ENCODE data around the gene SOX11. TPM values are rescaled to one million over a fixed set of nuclear protein-coding genes. Genes with fewer than 3 reads are reported as not detected.

The SOX11 gene
- total RNA-seq, 2 experiments from 2014 or later: not detected

GRCh38 chr2:5722236-5722635, 30.1 kb downstream of the SOX11 start:
- no peaks in the 10 kb centered on the region for H3K4me1 Mint-ChIP-seq

GRCh38 chr2:5723791-5724735, 31.9 kb downstream of the SOX11 start:
- Mint-ChIP-seq H3K4me3 (no peak overlapping the region), H3K27me3 (peaks cover 7% of the 10 kb centered on the region), H3K9me3 (peaks cover 2% of the 10 kb centered on the region), H3K36me3 (no peaks in the 10 kb centered on the region), H3K27ac (no peak overlapping the region), H3K4me1 (no peaks in the 10 kb centered on the region)
- ATAC-seq (ENCODE audit: low read depth) (no peak), DNase-seq (no peak)
- POLR2A ChIA-PET: no interaction called here

More at GRCh38 chr2:5722236-5722635, 30.1 kb downstream of the SOX11 start:
- no peak for ATAC-seq (ENCODE audit: low read depth)
- POLR2A ChIA-PET: no interaction called here
- H3K36me3 Mint-ChIP-seq: no peaks in the 10 kb centered on the region
- peaks cover 6% of the 10 kb centered on the region for H3K27me3 Mint-ChIP-seq
- no peak overlapping the region for H3K4me3 Mint-ChIP-seq
- no peak overlapping the region for H3K27ac Mint-ChIP-seq
- DNase-seq: no peak
- H3K9me3 Mint-ChIP-seq: peaks cover 2% of the 10 kb centered on the region

- H3K4me1 Mint-ChIP-seq: no peaks in the 10 kb centered on the region
- H3K27me3 Mint-ChIP-seq: peaks cover 8% of the 10 kb centered on the region
- no peak overlapping the region for H3K27ac Mint-ChIP-seq
- H3K9me3 Mint-ChIP-seq: peaks cover 2% of the 10 kb centered on the region
- no peak for DNase-seq
- POLR2A ChIA-PET: no interaction called here
- no peak for ATAC-seq (ENCODE audit: low read depth)
- H3K4me3 Mint-ChIP-seq: no peak overlapping the region
- H3K36me3 Mint-ChIP-seq: no peaks in the 10 kb centered on the region
Measured at GRCh38 chr2:5725072-5725471, 32.9 kb downstream of the SOX11 start.

DNA sequence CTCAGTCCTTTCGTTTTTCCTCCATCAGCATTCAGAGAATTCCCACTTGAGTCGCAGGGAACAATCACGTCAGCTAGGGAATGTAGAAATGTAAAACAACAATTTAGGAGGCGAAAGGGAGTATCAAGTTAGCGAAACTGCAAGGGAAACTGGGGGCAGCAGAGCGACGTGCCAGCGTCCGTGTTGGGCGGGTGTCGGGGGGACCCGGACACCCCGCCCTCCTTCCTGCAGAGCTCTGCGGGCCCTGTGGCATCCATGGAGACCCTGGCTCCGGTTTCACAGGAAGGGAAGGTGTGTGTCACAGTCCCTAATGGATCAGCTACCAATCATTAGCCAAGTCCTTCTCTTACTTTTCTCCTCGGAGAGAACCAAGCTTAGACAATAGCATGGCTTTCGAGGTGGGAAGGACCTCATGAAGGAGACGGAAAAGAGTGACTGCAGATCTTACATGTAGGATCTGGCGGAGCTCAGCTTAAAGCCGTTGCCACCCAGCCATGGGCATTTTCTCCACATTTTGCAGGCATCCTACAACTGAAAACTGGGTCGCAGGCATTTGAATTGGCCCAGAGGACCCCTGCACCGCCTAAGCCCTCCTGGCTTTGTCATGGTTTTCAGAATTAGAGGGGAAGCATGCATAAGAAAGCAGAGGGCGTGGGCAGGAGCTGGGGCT, 33.7 kb downstream of the SOX11 start:
- DNase-seq: no peak
- Mint-ChIP-seq H3K4me1 (no peaks in the 10 kb centered on the region), H3K9me3 (no peaks in the 10 kb centered on the region), H3K36me3 (no peaks in the 10 kb centered on the region), H3K27me3 (peaks cover 8% of the 10 kb centered on the region), H3K27ac (no peak overlapping the region), H3K4me3 (peak overlapping the region; percentile 22)
- no peak for ATAC-seq (ENCODE audit: low read depth)
- POLR2A ChIA-PET: no interaction called here

DNA sequence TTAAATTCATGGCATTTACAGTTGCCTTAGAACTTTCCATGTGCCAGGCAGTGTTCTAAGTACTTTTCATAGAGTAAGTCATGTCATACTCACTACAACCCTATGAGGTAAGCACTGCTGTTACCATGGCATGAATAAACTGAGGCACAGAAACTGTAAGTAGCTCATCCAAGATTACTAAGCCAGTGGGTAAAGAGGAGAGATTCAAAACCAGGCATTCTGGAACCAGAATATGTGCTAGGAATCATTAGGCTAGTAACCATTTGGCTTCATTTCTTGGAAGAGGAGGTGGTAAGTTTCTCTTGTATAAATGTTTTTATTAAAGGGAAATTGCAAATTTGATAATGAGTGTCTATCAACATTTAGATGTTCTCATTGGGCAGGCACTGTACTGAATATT, 35.1 kb downstream of the SOX11 start:
- POLR2A ChIA-PET: no interaction called here
- no peak overlapping the region for H3K27ac Mint-ChIP-seq
- H3K27me3 Mint-ChIP-seq: peaks cover 8% of the 10 kb centered on the region
- no peaks in the 10 kb centered on the region for H3K4me1 Mint-ChIP-seq
- no peak overlapping the region for H3K4me3 Mint-ChIP-seq
- ATAC-seq (ENCODE audit: low read depth) (no peak), DNase-seq (no peak)
- no peaks in the 10 kb centered on the region for H3K36me3 Mint-ChIP-seq
- H3K9me3 Mint-ChIP-seq: no peaks in the 10 kb centered on the region

DNA sequence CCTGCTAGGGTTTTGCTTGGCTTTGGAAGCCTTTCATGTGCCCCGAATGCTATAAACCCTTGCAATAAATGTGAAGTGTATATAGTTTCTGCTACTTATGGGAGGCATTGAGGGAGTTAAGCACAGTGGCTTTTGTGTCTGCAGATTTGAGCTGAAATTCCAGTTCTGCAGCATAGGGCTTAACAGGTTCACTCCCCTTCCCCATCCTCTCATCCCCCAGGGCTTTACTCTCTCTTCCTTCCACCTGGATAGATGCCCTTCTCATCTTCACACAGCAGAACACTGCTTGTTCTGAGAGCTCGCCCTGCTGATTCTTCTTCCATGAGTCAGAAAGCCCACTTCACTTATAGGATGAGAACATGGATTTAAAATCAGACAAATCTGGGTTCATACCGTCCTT, 37.2 kb downstream of the SOX11 start:
- Mint-ChIP-seq H3K4me1 (no peaks in the 10 kb centered on the region), H3K9me3 (no peaks in the 10 kb centered on the region), H3K36me3 (no peaks in the 10 kb centered on the region), H3K27ac (no peak overlapping the region), H3K4me3 (no peak overlapping the region), H3K27me3 (peaks cover 8% of the 10 kb centered on the region)
- no peak for DNase-seq
- POLR2A ChIA-PET: no interaction called here
- no peak for ATAC-seq (ENCODE audit: low read depth)

DNA sequence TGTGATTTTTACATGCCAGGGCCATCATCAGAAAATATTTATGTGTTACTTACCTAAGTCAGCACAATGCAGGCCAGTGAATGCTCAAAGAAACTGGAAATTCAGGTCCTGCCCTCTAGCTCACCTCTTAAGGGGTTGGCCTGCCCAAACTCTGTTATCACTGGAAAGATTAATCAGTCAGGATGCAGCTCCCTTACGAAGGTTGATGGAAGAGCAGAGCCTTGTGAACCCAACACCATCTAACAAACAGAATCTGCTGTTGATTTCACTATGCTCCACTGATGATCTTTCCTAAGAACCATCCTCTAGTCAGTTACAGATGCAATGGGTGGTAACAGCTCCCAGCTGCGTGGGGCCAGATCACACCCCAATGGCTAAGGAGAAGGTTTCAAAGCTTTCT, 38.2 kb downstream of the SOX11 start:
- peaks cover 8% of the 10 kb centered on the region for H3K27me3 Mint-ChIP-seq
- POLR2A ChIA-PET: no interaction called here

GRCh38 chr2:5734859-5735520, 42.8 kb downstream of the SOX11 start:
- ATAC-seq (ENCODE audit: low read depth) (no peak), DNase-seq (no peak)
- POLR2A ChIA-PET: no interaction called here
- Mint-ChIP-seq H3K4me1 (no peaks in the 10 kb centered on the region), H3K36me3 (no peaks in the 10 kb centered on the region), H3K9me3 (peaks cover 1% of the 10 kb centered on the region), H3K27ac (no peak overlapping the region), H3K4me3 (no peak overlapping the region), H3K27me3 (no peaks in the 10 kb centered on the region)

More for the DNA sequence above, 38.2 kb downstream of the SOX11 start:
- Mint-ChIP-seq H3K36me3 (no peaks in the 10 kb centered on the region), H3K27ac (no peak overlapping the region), H3K4me3 (no peak overlapping the region), H3K4me1 (no peaks in the 10 kb centered on the region), H3K9me3 (no peaks in the 10 kb centered on the region)
- no peak for ATAC-seq (ENCODE audit: low read depth)
- no peak for DNase-seq

DNA sequence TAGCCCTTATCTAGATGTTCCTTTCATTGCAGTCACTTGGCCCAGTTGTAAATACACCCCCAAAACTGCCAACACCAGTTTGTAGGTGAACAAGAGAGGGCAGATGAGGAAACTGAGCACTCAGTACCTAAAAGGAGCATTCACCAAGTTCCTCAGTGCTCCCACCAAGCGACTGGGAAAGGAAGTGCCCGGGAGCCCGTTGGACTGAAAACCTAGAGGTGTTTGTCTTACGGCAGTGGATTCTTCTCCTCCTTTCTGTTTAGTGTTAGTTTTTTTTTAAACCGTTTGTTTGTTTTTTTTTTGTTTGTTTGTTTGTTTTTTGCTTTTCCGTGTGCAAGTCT, 43.3 kb downstream of the SOX11 start:
- no peaks in the 10 kb centered on the region for H3K36me3 Mint-ChIP-seq
- DNase-seq: no peak
- no peak overlapping the region for H3K4me3 Mint-ChIP-seq
- peaks cover 1% of the 10 kb centered on the region for H3K9me3 Mint-ChIP-seq
- no peak overlapping the region for H3K27ac Mint-ChIP-seq
- ATAC-seq (ENCODE audit: low read depth): no peak
- no peaks in the 10 kb centered on the region for H3K27me3 Mint-ChIP-seq
- POLR2A ChIA-PET: no interaction called here
- no peaks in the 10 kb centered on the region for H3K4me1 Mint-ChIP-seq

GRCh38 chr2:5736050-5736449, 43.9 kb downstream of the SOX11 start:
- no peak overlapping the region for H3K4me3 Mint-ChIP-seq
- H3K27me3 Mint-ChIP-seq: no peaks in the 10 kb centered on the region

GRCh38 chr2:5736886-5737285, 44.7 kb downstream of the SOX11 start:
- POLR2A ChIA-PET: no interaction called here
- no peaks in the 10 kb centered on the region for H3K27me3 Mint-ChIP-seq
- no peak for ATAC-seq (ENCODE audit: low read depth)

More at GRCh38 chr2:5736050-5736449, 43.9 kb downstream of the SOX11 start:
- Mint-ChIP-seq H3K36me3 (no peaks in the 10 kb centered on the region), H3K27ac (no peak overlapping the region), H3K9me3 (peaks cover 1% of the 10 kb centered on the region), H3K4me1 (no peaks in the 10 kb centered on the region)
- ATAC-seq (ENCODE audit: low read depth) (no peak), DNase-seq (no peak)
- POLR2A ChIA-PET: no interaction called here

GRCh38 chr2:5740053-5740452, 47.9 kb downstream of the SOX11 start:
- POLR2A ChIA-PET: no interaction called here
- no peaks in the 10 kb centered on the region for H3K36me3 Mint-ChIP-seq
- H3K4me3 Mint-ChIP-seq: no peak overlapping the region
- H3K27ac Mint-ChIP-seq: no peak overlapping the region
- no peaks in the 10 kb centered on the region for H3K4me1 Mint-ChIP-seq
- peaks cover 1% of the 10 kb centered on the region for H3K9me3 Mint-ChIP-seq
- no peaks in the 10 kb centered on the region for H3K27me3 Mint-ChIP-seq
- DNase-seq (no peak), ATAC-seq (ENCODE audit: low read depth) (no peak)

More at GRCh38 chr2:5736886-5737285, 44.7 kb downstream of the SOX11 start:
- H3K4me3 Mint-ChIP-seq: no peak overlapping the region
- no peak overlapping the region for H3K27ac Mint-ChIP-seq
- no peaks in the 10 kb centered on the region for H3K4me1 Mint-ChIP-seq
- H3K36me3 Mint-ChIP-seq: no peaks in the 10 kb centered on the region
- no peak for DNase-seq
- H3K9me3 Mint-ChIP-seq: peaks cover 1% of the 10 kb centered on the region

DNA sequence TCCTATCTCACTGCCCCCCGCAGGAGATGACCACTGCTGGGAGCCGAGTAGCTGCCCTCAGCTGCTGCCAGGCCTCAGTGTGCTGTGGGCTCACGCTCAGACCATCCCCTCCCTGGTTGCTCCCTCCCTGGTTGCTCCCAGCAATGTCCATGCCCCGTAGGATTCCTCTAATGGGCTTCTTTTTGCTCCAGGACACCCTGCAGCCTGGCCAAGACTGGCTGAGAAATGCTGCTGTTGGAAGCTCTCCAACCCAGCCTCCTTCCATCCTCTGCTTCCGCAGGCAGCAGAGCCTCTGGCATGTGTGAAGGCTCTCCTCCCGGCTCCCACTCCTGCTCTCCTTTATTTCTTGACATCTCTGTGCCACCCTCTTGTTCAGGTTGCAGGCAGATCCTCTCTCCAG, 48.6 kb downstream of the SOX11 start:
- ATAC-seq (ENCODE audit: low read depth) (no peak), DNase-seq (no peak)
- POLR2A ChIA-PET: no interaction called here
- Mint-ChIP-seq H3K27me3 (no peaks in the 10 kb centered on the region), H3K4me1 (no peaks in the 10 kb centered on the region), H3K27ac (no peak overlapping the region), H3K9me3 (no peaks in the 10 kb centered on the region), H3K36me3 (no peaks in the 10 kb centered on the region), H3K4me3 (no peak overlapping the region)

- POLR2A ChIA-PET: no interaction called here
Measured at GRCh38 chr2:5741242-5741641, 49.1 kb downstream of the SOX11 start.

More at GRCh38 chr2:5741242-5741641, 49.1 kb downstream of the SOX11 start:
- H3K27ac Mint-ChIP-seq: no peak overlapping the region
- H3K9me3 Mint-ChIP-seq: no peaks in the 10 kb centered on the region
- H3K36me3 Mint-ChIP-seq: no peaks in the 10 kb centered on the region
- no peaks in the 10 kb centered on the region for H3K27me3 Mint-ChIP-seq
- ATAC-seq (ENCODE audit: low read depth): no peak
- no peaks in the 10 kb centered on the region for H3K4me1 Mint-ChIP-seq
- H3K4me3 Mint-ChIP-seq: no peak overlapping the region
- DNase-seq: no peak

Measured in activated naive CD8-positive, alpha-beta T cell treated with anti-CD3 and anti-CD28 coated beads, Interleukin-2, amount 10 ng/mL, durations not matched to agents 7 days and 5 days (primary cell).